Hepatic stellate cell (primary cell): ENCODE measurements around the gene ZNF827.

Source experiments
- DNase-seq: peaks from one replicate; pipeline ENCODE4 v3.0.0; 2011; ENCODE audit warnings: low spot score

Gene ZNF827

GRCh38 chr4:145762719-145763118, 175.9 kb downstream of the ZNF827 start:
- DNase-seq = no peak

GRCh38 chr4:145760961-145761929, 177.4 kb downstream of the ZNF827 start:
- DNase-seq = no peak

- no peak for DNase-seq
These were observed 178.4 kb downstream of the ZNF827 start for GRCh38 chr4:145760176-145760575.

- no peak for DNase-seq
These were observed 181.4 kb downstream of the ZNF827 start for GRCh38 chr4:145757188-145757587.

GRCh38 chr4:145756244-145756643, 182.4 kb downstream of the ZNF827 start:
- DNase-seq = no peak

GRCh38 chr4:145755802-145756201, 182.8 kb downstream of the ZNF827 start:
- no peak for DNase-seq

- DNase-seq = no peak
These were observed 195.0 kb downstream of the ZNF827 start for GRCh38 chr4:145743641-145744040.

- DNase-seq = no peak
These were observed 197.8 kb downstream of the ZNF827 start for GRCh38 chr4:145740806-145741205.

- DNase-seq = no peak
These were observed 198.8 kb downstream of the ZNF827 start for GRCh38 chr4:145739845-145740244.

- no peak for DNase-seq
These were observed 202.3 kb downstream of the ZNF827 start for GRCh38 chr4:145736241-145736831.

- no peak for DNase-seq
These were observed 202.8 kb downstream of the ZNF827 start for GRCh38 chr4:145735827-145736226.

GRCh38 chr4:145735347-145735675, 203.3 kb downstream of the ZNF827 start:
- DNase-seq = peak; percentile 79

GRCh38 chr4:145734576-145735346, 203.9 kb downstream of the ZNF827 start:
- DNase-seq = peak; percentile 79

- no peak for DNase-seq
These were observed 204.6 kb downstream of the ZNF827 start for GRCh38 chr4:145734031-145734430.

- DNase-seq = peak; percentile 88
These were observed 205.4 kb downstream of the ZNF827 start for GRCh38 chr4:145732895-145733880.

GRCh38 chr4:145732001-145732815, 206.4 kb downstream of the ZNF827 start:
- no peak for DNase-seq

- peak; percentile 48 for DNase-seq
These were observed 207.6 kb downstream of the ZNF827 start for GRCh38 chr4:145731028-145731427.

- DNase-seq = no peak
These were observed 208.6 kb downstream of the ZNF827 start for GRCh38 chr4:145730026-145730425.

GRCh38 chr4:145723336-145723735, 215.3 kb downstream of the ZNF827 start:
- no peak for DNase-seq

- no peak for DNase-seq
These were observed 216.1 kb downstream of the ZNF827 start for GRCh38 chr4:145722561-145722960.

- no peak for DNase-seq
These were observed 218.0 kb downstream of the ZNF827 start for GRCh38 chr4:145720656-145721055.
